ENCODE data around the gene B3GALNT1. TPM values are rescaled to one million over a fixed set of nuclear protein-coding genes. Genes with fewer than 3 reads are reported as not detected.

B3GALNT1 gene
- total RNA-seq, 2 donors from 2014 or later: 13.8 to 16.4 TPM

DNA sequence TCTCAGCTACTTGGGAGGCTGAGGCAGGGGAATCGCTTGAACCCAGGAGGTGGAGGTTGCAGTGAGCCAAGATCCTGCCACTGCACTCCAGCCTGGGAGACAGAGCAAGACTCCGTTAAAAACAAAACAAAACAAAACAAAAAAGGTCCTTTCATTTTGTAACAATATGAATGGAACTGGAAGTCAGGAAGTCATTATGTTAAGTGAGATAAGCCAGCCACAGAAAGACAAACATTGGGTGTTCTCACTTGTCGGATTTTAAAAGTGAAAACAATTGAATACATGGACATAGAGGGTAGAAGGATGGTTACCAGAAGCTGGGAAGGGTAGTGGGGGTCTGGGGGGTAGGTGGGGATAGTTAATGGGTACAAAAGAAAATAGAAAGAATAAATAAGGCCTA lies 12.5 kb upstream of the B3GALNT1 start:
- H3K4me1 ChIP-seq (ENCODE audit: control insufficient read depth in 1 of 2, low read depth in 2 of 2): no peaks in the 10 kb centered on the region
- H3K27ac ChIP-seq: no peak overlapping the region
- peaks cover 46% of the 10 kb centered on the region for H3K9me3 ChIP-seq
- H3K4me3 ChIP-seq: no peak overlapping the region
- H3K27me3 ChIP-seq (replicated peaks; ENCODE audit: insufficient read depth): no peaks in the 10 kb centered on the region
- H3K36me3 ChIP-seq: no peaks in the 10 kb centered on the region
- TF ChIP-seq, protein P1, sequence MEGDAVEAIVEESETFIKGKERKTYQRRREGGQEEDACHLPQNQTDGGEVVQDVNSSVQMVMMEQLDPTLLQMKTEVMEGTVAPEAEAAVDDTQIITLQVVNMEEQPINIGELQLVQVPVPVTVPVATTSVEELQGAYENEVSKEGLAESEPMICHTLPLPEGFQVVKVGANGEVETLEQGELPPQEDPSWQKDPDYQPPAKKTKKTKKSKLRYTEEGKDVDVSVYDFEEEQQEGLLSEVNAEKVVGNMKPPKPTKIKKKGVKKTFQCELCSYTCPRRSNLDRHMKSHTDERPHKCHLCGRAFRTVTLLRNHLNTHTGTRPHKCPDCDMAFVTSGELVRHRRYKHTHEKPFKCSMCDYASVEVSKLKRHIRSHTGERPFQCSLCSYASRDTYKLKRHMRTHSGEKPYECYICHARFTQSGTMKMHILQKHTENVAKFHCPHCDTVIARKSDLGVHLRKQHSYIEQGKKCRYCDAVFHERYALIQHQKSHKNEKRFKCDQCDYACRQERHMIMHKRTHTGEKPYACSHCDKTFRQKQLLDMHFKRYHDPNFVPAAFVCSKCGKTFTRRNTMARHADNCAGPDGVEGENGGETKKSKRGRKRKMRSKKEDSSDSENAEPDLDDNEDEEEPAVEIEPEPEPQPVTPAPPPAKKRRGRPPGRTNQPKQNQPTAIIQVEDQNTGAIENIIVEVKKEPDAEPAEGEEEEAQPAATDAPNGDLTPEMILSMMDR (IDR thresholded peaks at IDR 0.05): no peak
- ATAC-seq (ENCODE audit: insufficient number of reproducible peaks, low FRiP score, low read depth) (no peak), DNase-seq (ENCODE audit: low spot score) (no peak)

DNA sequence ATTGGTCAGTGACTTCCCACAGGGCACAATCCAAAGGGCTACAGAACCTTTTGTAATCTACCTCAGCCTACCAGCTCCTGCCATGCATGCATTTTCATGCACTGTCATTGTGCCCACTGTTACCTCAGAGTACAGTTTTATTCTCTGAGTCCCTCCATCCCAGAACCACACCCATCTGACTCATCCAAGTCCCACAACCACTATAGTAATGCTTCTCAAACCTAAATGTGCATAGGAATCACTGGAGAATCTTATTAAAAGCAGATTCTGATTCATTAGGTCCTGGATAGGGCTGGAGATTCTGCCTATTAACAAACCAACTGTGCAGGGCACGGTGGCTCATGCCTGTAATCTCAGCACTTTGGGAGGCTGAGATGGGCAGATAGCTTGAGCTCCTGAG lies 3.7 kb upstream of the B3GALNT1 start:
- TF ChIP-seq, protein P1 (IDR thresholded peaks at IDR 0.05): no peak
- Histone ChIP-seq H3K27me3 (replicated peaks; ENCODE audit: insufficient read depth) (no peaks in the 10 kb centered on the region), H3K36me3 (peaks cover 2% of the 10 kb centered on the region), H3K4me3 (no peak overlapping the region), H3K27ac (no peak overlapping the region), H3K9me3 (no peaks in the 10 kb centered on the region), H3K4me1 (ENCODE audit: control insufficient read depth in 1 of 2, low read depth in 2 of 2) (peaks cover 0 to 1% of the 10 kb centered on the region in 2 donors)
- DNase-seq (ENCODE audit: low spot score) (no peak), ATAC-seq (ENCODE audit: insufficient number of reproducible peaks, low FRiP score, low read depth) (no peak)

DNA sequence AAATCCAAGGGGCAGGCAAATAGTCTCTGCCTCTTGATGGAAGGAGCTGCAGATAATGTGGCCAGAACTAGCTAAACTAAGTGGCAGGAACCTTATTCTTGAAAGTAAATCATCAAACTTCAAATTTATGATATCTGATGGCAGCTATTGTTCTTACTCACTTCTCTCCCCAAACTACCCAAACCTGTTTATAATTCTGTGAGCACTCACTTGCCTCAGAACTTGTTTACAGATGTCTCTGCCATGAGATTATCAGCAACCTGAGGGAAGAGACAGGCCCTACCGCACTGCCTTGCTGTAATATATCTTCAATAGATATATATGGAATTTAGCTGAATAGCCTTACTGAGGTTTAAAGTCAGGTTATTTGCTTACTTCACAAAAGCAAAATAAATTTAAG lies 2.2 kb upstream of the B3GALNT1 start:
- no peaks in the 10 kb centered on the region for H3K9me3 ChIP-seq
- no peaks in the 10 kb centered on the region for H3K27me3 ChIP-seq (replicated peaks; ENCODE audit: insufficient read depth)
- TF ChIP-seq, protein P1 (IDR thresholded peaks at IDR 0.05): no peak
- ATAC-seq (ENCODE audit: insufficient number of reproducible peaks, low FRiP score, low read depth): no peak
- H3K27ac ChIP-seq: no peak overlapping the region
- H3K4me3 ChIP-seq: no peak overlapping the region
- peaks cover 2% of the 10 kb centered on the region for H3K36me3 ChIP-seq
- DNase-seq (ENCODE audit: low spot score): no peak
- peaks cover 0 to 9% of the 10 kb centered on the region in 2 donors for H3K4me1 ChIP-seq (ENCODE audit: control insufficient read depth in 1 of 2, low read depth in 2 of 2)

DNA sequence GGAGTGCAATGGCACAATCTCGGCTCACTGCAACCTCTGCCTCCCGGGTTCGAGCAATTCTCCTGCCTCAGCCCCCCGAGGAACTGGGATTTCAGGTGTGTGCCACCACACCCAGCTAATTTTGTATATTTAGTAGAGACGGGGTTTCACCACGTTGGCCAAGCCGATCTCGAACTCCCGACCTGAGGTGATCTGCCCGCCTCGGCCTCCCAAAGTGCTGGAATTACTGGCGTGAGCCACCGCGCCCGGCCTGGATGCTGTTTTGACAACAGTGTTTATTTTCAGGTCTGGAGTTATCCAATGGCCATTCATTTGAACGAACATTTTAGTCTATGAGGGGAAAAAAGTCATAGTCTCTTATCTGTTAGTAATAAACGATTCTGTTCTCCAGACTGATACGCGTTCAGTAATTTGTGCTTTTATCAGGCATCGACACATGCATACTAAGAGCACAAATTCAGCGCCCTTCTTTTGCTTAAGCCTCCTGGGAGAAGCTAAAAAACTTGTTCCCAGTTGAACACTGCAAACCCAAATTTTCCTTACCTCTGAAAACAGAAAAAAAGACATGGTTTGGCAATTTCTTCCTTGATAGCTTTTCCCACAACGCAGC lies 1.3 kb downstream of the B3GALNT1 start:
- H3K4me3 ChIP-seq: peak overlapping the region; percentile 92
- no peaks in the 10 kb centered on the region for H3K9me3 ChIP-seq
- TF ChIP-seq, protein P1 (IDR thresholded peaks at IDR 0.05): no peak
- peak overlapping the region; percentile 67 to 82 for H3K27ac ChIP-seq
- DNase-seq (ENCODE audit: low spot score) (no peak), ATAC-seq (ENCODE audit: insufficient number of reproducible peaks, low FRiP score, low read depth) (no peak)
- H3K4me1 ChIP-seq (ENCODE audit: control insufficient read depth in 1 of 2, low read depth in 2 of 2): peaks cover 0 to 20% of the 10 kb centered on the region in 2 donors
- H3K36me3 ChIP-seq: peaks cover 1% of the 10 kb centered on the region
- H3K27me3 ChIP-seq (replicated peaks; ENCODE audit: insufficient read depth): no peaks in the 10 kb centered on the region

DNA sequence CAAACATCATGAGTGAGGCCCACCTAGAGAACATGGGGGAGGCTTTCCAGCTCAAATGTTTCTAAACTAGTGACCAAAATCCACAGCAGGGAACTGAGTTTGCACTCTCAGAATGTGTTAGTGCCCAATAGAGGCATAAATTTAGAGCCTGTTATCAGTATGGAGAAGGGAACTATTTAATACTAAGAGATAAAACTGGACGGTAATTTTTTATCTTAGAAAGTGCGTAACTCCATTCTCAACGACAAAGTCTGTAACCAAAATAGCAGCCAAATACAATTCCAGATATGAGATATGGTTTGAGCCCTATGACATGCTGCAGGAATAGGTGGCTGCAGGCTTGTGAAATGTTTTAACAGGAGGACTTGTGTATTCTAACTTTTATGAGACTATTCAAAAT lies 3.5 kb downstream of the B3GALNT1 start:
- Histone ChIP-seq H3K27me3 (replicated peaks; ENCODE audit: insufficient read depth) (no peaks in the 10 kb centered on the region), H3K27ac (no peak overlapping the region), H3K9me3 (no peaks in the 10 kb centered on the region), H3K4me1 (ENCODE audit: control insufficient read depth in 1 of 2, low read depth in 2 of 2) (peaks cover 0 to 20% of the 10 kb centered on the region in 2 donors), H3K36me3 (no peaks in the 10 kb centered on the region), H3K4me3 (no peak overlapping the region)
- TF ChIP-seq, protein P1 (IDR thresholded peaks at IDR 0.05): no peak
- no peak for DNase-seq (ENCODE audit: low spot score)
- ATAC-seq (ENCODE audit: insufficient number of reproducible peaks, low FRiP score, low read depth): no peak
